SK-N-MC (cell line): ENCODE measurements around the gene RPL31.
A peak's percentile ranks its signal among the peaks of the same experiment; 100 is the strongest.

Source experiments
- EZH2 ChIP-seq: fragments of 200-600 bp; sonication (generic); IDR thresholded peaks from one replicate; pipeline ENCODE4 v1.6.1; 2017; ENCODE audit warnings: antibody characterized with exemption
- POLR2AphosphoS5 ChIP-seq: IDR thresholded peaks from 2 replicates; pipeline ENCODE4 v1.6.1; 2012; ENCODE audit warnings: mild to moderate bottlenecking, low read depth, low read length, borderline replicate concordance

DNA sequence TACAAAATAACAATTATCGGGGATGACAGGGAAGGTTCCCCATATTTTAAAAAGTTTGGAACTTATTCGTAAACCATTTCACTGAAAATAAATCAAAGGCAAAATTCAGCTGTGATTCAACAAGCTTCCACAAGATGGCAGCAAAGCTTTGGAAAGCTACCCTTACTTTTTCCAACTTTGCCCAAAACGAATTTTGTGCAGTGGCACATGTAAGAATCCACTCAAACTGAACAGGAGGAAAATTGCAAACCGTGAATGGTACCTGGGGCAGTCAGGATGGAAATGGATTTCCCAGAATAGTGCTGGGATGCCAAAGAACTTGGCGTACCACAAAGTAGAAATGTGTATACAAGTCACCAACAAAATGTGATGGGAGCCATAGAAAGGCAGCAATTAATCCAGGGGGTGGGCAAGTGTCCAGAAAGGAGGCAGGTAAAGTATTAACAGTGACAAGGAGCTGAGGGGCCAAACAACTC lies 10.7 kb downstream of the RPL31 start:
- TF ChIP-seq EZH2: no peak
- TF ChIP-seq POLR2AphosphoS5: peak; percentile 38; the same call in 1 of the 2 replicates
